ENCODE measurements around the gene TDRD1.

The TDRD1 gene

DNA sequence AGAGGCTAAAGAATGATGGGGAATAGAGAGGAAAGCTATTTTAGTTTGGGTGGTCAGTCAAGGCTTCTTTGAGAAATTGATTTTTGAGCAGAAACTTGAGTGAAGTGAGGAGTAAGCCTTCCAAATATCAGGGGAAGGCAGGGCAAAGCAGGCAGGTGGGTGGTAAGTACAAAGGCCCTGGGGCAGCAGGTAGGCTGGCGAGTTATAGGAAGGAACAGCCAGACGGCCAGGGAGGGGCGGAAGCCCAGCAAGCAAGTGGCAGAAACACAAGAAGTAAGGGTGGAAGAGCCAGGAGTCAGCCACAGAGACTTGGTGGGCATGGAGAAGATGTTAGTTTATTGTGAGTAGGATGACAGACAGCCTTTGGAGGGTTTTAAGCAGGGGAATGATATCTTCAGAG is 94.8 kb downstream of the TDRD1 start:
- no peak for DNase-seq

DNA sequence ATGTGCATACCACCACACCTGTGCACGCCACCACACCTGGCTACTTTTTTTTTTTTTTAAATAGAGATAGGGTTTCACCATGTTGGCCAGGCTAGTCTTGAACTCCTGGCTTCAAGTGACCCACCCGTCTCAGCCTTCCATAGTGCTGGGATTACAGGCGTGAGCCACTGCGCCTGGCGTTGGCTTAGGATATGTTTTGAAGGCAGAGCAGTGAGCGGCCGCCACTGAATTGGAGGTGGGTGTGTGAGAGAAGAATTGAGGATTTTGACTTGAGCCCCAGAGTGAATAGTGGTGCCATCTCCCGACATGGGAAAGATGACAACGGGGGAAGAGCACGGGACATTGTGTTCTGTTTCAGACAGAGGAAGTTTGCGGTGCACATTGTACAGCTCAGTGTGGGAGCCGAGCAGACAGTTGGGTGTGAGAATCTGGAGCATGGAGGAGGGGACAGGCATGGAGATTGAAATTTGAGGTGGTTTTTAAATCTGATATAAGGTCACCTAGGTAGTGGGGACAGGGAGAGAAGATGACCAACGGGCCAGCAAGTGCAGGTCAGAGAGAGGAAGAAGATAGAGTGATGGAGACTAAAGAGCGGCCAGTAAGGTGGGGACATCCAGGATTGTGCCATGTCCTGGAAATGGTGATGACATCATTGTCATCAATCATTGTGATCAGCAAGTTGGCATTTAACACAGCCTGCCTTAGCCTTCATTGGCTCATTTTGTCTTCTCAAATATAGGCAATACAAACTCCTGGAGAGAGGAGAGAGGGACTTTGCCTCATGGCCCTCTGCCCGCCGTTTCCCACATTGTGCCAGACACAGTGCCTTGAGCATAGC is 95.7 kb downstream of the TDRD1 start:
- DNase-seq, result no peak

DNA sequence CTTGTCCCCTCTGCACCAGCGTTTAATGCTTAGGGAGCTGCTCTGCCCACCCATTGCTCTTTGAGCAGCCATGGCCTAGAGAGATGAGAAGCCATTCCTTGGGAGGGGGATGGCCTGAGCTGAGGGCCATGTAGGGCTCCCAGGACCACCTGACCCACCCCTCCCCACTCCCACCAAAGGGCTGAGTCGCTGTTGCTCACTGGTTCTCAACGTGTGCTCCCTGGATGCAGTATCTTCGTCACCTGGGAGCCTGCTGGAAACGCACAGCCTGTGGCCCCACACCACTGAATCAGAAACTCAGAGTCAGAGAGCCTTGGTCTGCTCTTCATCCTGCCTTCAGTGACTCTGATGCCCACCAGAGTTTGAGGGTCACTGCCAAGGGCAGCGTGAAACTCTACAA is 96.9 kb downstream of the TDRD1 start:
- DNase-seq, result no peak

DNA sequence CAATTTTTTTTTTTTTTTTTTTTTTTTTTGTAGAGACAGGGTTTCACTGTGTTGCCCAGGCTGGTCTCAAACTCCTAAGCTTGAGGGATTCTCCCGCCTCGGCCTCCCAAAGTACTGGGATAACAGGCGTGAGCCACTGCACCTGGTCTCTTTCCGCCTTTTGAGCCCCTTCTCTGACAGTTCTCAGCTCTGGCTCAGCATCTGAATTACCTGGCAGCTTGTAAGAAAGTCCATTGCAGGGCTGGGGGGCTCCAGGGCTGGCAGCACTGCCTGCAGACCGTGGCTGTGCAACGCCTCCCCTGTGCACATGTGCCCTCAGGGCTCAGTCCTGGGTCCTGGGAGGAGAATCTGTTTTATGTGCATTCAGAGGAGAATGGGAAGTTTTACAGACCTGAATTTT is 97.5 kb downstream of the TDRD1 start:
- DNase-seq, result no peak

DNA sequence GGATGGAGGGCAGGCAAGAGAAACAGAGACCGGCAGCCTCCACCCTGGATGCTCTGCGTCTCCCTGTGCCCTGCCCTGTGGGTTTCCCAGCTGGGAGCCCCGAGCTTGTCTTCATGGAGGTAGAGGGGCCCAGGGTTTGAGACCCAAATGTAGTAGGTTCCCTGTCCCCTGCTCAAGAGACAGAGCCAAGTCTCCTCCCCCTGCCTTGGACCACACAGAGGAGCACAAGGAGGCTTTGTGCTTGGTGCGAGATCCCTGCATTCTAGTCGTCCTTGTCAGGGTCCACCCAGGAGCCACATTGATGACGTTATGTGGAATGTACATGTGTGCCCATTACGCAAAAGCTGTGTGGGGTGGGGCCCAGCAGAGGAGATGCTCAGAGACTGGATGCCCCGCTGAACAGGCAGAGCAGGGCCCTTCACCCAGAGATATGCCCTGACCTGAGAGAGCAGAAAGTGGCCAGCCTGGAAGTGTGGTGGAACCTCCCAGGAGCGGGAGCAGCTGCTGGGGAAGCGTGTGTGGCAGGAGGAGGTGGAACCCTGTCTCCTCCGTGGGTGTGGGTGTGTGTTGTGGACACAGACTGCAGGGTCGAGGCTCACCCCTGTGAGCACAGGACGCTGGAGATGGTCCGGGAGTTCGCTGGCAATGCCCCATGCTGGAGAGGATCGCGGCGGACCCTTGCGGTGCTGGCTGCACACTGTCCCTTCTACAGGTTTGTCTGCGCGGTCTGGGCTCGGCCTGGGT is 99.2 kb downstream of the TDRD1 start:
- no peak for DNase-seq

DNA sequence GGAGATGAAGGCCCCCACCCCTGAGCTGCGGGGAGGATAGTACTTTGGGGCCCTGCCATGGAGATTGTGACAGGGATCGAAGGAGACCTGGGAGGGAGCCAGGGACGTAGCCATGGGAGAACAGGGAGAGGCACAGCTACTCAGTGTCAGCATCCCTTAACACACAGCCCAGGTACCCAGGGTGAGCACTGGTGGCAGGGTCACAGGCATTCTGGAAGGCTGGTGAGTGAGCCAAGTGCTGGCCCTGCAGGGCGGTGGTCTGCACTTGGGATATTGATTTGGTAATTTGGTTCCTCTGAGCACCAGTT is 99.7 kb downstream of the TDRD1 start:
- no peak for DNase-seq

DNA sequence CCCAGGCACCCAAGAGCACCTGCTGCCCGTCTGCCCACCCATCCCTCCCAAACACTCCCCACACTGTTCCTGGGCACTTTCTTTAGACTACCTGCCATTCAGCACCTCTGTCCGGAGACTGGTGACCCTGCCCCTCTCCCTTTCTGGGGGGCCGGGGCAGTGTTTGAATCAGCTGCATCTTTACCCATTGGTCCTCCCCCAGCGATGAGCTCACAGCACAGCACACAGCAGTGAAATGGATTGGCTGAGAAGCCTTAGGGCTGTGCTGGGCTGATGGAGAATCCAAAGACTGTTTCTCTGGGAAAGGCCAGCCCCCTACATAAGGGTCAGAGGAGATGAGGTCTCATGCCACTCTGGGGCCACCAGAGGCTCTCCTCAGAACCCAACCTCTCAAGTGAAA is 100.1 kb downstream of the TDRD1 start:
- DNase-seq, result no peak

DNA sequence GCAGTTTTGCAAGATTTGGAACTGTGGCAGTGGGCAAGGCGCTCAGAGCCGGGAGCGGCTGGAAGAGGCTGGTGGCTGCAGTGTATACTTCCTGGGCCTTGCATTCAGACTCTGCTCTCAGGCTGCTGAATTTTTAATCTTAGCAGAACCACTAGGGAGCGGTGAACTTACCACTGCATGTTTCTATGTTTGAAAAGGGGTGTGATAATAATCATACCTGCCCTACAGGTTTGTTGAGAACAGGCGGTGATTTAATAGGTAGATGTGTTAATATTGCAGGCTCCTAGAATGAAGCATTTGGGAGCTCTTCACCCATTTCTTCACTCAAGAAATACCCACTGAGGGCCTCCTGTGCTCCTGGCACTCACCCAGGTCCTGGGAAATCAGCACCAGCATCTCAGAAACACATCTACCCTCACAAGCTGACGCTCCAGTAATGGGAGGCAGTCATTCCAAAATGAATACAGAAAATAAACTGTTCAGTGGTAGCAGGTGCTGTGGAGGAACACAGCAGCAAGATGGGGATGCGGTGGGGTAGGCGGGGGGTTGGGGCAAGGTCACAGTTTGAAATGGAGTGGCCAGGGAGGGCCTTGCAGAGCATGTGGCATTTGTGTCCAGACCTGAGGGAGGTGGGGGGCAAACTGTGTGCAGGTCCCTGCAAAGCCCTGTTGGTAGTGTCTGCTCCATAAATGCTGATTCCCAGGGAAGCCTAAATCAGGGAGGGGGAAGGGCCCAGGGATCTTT is 100.9 kb downstream of the TDRD1 start:
- no peak for DNase-seq

DNA sequence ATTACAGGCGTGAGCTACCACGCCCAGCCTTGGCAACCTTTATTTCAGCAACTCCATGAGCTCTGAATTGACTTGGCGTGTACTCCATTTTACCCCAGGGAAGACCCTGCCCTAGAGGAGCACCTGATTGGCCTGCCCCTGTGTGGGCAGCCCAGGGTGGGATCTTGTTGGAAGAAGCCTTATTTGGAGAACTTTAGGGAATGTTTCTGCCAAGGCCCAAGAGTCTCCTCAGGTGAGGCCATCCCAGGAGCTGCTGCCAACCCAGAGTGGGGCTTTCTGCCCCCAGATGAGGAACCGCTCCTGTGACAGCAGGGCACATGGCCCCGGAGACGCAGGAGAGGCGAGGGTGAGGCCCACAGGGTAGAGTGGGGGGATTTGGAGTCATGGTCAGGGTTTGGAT is 101.9 kb downstream of the TDRD1 start:
- no peak for DNase-seq

DNA sequence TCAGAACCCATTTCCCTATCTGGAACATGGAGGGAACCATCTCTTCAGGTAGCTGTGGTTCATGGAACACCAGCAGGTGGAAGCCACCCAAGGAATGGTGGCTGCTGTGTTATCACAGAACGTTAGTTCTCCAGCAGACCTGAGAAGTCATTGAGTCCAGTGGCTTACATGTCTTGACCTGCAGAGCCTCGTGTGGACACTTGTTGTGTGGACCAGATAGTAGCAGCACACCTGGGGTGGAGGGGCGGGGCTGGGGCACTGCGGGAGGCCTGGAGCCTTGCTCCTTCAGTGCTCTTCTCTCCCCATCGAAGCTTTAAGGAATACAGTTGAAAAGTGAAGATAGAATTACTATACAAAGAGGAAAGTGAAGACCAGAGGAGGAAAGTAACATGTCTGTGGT is 102.3 kb downstream of the TDRD1 start:
- no peak for DNase-seq

Data from DMS79 treated with DMSO at 0.1 percent for 48 hours (cell line).